ENCODE measurements around the gene LDOC1.
"Not testable (repeated sequence)": the region's sequence is repeated elsewhere in the genome, so short reads cannot be mapped to it uniquely, and the experiment has no call there.

- TF ChIP-seq CTCF (IDR thresholded peaks at IDR 0.05; ENCODE audit: low read length); EZH2 (IDR thresholded peaks at IDR 0.05; ENCODE audit: borderline replicate concordance, low read length): not testable (repeated sequence)
Measured at GRCh38 chrX:141155231-141155630, 21.7 kb downstream of the LDOC1 start.

Data from OCI-LY1 (cell line).